HG03097 (cell line): Measurements from ENCODE around the gene GKN1.
"Not testable (repeated sequence)": the region's sequence is repeated elsewhere in the genome, so short reads cannot be mapped to it uniquely, and the experiment has no call there.

ENCODE experiments used
- ATAC-seq: cut with Tn5 transposase; IDR thresholded peaks from one replicate; pipeline ENCODE4 v1.9.1; 2021; ENCODE audit not compliant: unreplicated experiment, low FRiP score

GKN1 gene

GRCh38 chr2:68955432-68955831 lies 19.0 kb upstream of the GKN1 start:
- ATAC-seq: not testable (repeated sequence)

DNA sequence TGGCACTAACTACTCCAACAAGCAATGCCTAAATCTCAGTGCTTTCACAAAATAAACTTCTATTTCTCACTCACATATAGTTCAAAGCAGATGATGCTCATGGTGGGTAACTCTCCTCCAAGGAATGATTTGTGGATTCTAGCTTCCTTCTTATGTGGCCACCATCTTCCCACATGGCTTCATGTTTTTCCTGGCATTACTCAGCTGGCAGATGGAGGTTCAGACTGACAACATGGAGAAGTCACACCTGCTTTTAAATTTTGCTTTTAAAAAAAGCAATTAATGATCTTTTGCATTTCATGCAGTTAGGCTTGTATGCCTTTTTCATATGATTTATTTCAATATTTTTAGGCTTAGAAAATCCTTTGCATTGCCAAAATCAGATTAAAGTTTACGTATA lies 15.4 kb upstream of the GKN1 start:
- no peak for ATAC-seq

DNA sequence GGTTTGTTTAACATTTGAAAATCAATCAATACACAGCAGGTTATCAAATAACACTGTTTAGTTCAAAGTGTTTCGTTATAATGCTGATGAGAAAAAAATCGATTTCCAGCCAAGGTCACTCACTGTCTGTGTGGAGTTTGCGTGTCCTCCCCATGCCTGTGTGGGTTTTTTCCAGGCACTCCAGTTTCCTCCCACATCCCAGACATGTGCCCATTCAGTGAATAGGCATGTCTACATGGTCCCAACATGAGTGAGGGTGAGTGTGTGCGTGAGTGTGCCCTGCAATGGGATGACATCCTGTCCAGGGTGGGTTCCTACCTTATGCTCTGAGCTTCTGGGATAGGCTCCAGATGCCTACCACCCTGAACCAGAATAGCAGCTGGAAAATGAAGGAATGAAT lies 13.1 kb upstream of the GKN1 start:
- ATAC-seq: no peak

GRCh38 chr2:68964282-68964681 lies 10.2 kb upstream of the GKN1 start:
- no peak for ATAC-seq

DNA sequence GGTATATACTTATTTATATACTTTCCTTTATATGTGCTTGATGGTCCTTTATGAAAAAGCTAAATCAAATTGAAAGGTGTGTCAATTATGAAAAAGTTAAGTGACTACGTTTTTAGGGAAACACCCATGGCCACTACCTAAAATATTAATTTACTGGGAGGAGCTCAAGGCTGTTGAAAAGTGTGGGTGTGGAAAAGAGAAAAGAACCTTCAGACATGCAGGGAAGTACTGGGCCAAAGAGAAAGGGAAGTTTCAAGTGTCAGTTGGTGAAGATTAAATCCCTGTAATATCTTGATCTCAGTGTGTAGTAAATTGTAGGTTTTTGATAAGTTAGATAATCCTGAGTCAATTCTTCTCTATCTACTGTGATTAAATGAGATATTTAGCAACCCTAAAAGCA lies 6.2 kb upstream of the GKN1 start:
- no peak for ATAC-seq

DNA sequence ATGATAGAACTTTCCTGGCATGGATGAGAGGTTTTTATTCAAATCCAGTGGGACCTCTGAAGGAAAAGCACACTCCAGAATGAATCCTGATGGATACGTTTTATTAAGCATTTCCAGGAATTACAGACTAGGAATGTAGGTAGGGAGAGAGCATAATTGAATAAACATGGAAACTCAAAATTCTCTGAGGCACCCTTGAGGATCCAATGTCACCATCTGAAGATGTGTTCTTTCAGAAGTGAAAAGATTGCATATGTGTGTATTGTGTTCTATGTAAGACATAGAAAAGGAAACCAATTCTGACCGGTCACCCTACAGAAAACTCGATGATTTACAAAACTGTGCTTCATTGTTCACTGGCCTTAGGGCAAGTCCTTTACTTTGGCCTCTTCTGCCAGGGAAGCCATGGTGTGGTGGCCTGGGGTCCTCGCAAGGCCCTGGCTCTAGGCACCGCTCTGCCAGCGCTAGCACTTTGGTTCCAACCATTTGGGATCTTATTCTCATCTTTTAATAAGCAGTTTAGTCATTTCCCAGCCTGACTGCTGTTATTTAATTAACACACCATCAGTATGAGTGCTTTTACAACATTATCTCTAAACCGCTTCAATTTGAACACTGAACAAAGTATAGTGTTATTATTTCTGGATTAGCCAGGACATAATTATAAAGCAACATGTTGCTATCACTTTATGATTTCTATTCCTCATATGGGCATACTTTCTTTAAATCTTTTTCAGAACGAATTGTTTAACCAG lies 4.5 kb upstream of the GKN1 start:
- ATAC-seq: no peak

DNA sequence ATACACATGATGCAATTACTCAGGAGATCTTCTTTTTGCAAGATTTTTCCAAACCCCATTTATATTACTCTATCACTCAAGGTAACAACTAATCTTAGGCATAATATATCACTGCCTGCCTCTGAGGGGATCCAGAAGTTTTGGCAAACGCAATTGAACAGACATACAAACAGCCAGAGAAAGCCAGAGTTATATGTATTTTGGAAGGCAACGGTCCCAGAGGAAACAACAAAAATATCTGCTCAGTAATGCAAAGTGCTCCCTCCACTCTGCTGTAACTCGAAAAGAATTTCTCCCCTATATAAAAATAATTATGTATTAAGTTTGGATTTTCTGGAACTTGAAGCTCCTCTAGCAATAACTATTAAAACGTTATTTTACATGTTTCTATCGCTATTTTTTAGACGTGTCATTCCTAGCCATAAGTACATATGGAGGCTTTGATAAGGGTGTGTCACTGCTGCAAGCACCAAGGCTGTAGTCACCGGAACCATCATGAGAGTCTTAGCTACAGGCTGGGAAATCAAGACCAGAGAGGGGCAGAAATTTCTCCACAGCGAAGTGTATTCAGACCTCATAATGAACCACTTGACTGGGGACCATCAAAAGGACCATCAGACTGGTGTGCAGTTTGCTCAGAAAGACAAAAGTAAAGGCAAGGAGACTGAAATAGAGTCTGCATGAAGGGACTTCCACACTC lies 3.7 kb upstream of the GKN1 start:
- no peak for ATAC-seq

DNA sequence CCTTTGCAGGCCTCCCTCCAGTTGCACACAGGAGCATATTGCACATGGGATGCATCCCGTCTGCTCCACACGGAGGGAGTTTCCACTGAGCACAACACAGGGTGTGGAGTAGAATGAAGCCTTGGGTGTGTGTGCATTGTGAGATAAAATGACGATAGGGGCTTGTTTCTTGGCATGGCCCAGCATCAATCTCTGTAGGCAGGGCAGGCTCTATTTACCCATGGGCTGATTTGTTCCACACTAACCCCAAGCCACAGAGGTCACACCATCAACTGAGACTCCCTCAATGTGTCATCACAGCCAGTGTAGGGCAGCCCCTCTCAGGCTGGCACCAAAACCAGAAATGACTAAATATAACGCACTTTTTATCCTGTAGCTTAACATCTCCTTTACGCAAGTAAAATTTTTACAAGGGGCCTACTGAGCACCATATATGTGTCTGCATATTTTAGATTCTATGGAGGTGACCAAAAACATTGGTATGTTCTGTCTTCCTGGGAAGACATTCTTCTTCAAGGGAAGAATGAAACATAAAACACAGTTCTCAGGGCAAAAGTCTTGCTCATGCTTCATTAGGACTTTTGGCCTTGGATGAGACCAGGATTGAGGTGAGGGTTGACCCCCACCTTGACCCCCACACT lies 2.7 kb upstream of the GKN1 start:
- no peak for ATAC-seq

GRCh38 chr2:68974946-68975665 lies 670 bp downstream of the GKN1 start:
- ATAC-seq: no peak

- ATAC-seq: no peak
These were observed 1.4 kb downstream of the GKN1 start for GRCh38 chr2:68975844-68976243.

DNA sequence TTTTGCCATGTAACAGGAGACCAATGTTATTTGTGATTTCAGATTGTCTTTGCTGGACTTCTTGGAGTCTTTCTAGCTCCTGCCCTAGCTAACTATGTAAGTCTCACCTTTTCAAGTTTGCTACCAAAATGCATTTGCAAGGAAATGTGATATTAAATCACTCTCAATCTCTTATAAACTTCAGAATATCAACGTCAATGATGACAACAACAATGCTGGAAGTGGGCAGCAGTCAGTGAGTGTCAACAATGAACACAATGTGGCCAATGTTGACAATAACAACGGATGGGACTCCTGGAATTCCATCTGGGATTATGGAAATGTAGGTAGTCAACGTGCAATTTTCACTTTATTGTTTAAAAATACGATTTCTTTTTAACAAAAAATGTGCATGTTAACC lies 3.0 kb downstream of the GKN1 start:
- no peak for ATAC-seq

DNA sequence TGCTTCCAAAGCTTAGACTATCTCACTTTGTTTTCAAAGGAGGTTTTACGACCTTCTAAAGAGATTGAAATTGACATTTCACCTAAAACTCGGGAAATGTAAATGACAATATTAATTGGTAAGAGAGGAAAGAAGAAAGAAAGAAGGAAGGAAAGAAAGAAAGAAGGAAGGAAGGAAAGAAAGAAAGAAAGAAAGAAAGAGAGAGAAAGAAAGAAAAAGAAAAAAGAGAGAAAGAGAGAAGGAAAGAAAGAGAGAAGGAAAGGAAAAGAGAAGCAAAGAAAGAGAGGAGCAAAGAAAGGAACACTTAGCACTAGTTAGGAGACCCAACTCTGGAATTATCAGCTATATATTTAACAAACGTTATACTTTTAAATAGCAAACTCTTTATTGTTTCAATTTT lies 3.7 kb downstream of the GKN1 start:
- no peak for ATAC-seq

- ATAC-seq: no peak
These were observed 6.5 kb downstream of the GKN1 start for GRCh38 chr2:68980956-68981355.

GRCh38 chr2:68987021-68987503 lies 12.6 kb downstream of the GKN1 start:
- ATAC-seq: no peak

DNA sequence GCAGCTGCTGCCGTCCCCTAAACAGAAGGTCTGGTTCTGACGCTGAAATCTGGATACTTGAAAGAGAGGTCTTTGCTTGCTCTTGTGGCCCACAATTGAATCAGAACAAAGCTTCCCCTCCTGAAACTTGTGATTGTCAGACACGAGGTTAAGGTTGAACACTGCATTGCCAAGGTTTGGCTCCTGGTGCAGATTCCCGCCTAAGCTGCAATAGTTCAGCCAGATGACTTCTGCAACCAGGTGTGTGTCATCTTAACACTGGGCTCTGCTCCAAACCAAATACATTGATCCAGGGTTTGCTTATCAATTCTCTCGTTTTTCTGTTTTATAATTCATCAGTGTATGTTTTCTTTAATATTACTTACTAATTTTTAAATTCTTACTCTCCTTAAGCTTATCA lies 14.6 kb downstream of the GKN1 start:
- no peak for ATAC-seq

DNA sequence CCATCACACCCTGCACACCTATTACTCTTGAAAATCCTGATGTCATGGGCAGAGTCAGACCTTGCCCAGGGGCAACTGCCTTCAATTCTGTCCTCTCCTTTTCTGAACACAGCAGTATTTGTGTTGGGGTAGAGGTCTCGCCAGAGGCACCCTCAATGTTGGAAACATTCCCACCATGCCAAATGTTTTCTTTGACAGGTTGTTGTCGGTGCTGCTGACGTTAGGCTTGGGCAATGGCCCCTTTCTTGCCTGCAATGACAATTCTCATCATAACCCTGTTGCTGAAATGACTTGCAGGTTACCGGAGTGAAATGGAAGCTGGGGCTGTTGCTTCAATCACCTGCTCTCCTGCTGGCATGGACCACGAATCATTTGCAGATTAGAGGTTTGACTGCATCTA lies 17.9 kb downstream of the GKN1 start:
- no peak for ATAC-seq

DNA sequence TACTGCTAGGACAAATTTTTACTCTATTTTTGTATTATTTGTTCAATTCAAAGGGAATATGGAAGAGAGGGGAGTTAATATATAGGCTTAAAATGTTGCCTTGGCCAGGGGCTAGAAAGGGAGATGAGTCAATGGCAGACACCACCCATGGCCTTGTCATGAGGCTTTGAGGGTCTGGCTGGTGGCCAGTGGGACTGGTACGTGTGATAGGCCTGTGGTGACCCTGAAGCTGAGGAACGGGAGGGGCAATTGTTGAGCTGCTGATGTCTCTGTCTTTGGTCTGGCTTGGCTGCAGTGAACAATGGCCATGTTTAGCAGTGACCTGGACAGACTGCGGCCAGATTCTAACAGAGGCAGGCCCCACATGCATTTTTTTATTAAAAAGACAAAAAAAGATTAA lies 18.5 kb downstream of the GKN1 start:
- ATAC-seq: no peak

DNA sequence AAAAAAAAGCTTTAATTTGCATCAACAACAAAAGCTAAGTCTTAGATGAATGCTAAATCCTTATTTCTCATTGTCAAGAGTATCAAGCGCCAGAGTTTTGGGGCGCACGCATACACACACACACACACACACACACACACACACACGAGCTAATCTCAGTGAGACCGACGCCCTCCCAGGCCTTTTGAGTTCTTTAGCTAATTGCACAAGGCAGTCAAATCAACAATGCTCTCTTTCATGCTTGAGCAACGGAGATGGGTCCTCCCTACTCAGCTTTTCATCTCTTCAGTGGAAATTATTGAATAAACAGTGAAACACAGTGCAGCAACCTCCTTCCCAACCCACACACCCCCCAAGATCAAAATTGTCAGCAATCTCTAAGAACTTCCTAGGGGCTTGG lies 19.2 kb downstream of the GKN1 start:
- no peak for ATAC-seq

GRCh38 chr2:68994864-68995263 lies 20.4 kb downstream of the GKN1 start:
- ATAC-seq: no peak

GRCh38 chr2:68995916-68996315 lies 21.5 kb downstream of the GKN1 start:
- ATAC-seq: no peak

DNA sequence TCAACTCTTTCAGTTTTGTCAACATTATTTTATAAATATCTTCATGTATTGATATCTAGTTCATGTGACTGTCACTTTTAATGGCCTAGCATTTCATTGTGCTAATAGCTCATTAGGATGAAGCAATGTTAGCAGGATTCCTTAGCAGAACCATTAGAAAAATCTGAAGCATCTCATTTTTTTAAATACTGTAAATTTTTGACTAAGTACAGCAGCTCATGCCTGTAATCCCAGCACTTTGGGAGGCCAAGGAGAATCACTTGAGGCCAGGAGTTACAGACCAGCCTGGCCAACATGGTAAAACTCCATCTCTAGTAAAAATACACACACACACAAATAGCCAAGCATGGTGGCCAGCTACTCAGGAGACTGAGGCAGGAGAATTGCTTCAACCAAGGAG lies 23.0 kb downstream of the GKN1 start:
- no peak for ATAC-seq
